ENCODE data around the gene ANKRD6.

Gene ANKRD6

DNA sequence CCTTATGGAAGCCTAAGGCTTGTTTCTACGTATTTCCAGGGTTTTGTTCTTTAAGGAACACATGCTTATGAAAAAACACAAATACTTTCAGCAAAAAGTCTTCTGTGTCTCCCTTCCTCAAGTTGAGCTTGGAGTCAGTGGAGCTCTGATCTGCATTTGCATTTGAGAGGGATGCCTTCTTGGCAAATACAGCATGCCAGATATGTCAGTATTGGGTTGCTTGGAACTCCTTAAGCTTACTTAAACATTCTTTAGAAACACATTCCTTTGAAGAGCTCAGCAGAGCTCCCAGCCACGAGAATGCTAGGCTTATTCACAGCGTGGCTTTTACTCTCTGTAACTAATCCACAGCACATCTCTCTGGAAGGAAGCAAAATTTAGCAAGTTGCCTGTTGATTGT is 68.3 kb downstream of the ANKRD6 start:
- no peak overlapping the region for H3K27ac ChIP-seq
- no peak overlapping the region for H3K9ac ChIP-seq (ENCODE audit: insufficient read length)
- no peak for TF ChIP-seq EZH2 (IDR thresholded peaks at IDR 0.05)
- TF ChIP-seq POLR2AphosphoS5 (IDR thresholded peaks at IDR 0.05; ENCODE audit: borderline replicate concordance, low read depth, low read length), result no peak
- TF ChIP-seq FOXP2 (optimal IDR thresholded peaks at IDR 0.05; ENCODE audit: control extremely low read depth, extremely low read length, insufficient read depth), result no peak
- no peaks in the 10 kb centered on the region for H3K36me3 ChIP-seq (ENCODE audit: insufficient read depth, low read length)
- no peak for DNase-seq (ENCODE audit: low read depth, low spot score)
- H3K9me3 ChIP-seq (ENCODE audit: low read depth, low read length), result no peaks in the 10 kb centered on the region
- no peak overlapping the region for H3K4me3 ChIP-seq

DNA sequence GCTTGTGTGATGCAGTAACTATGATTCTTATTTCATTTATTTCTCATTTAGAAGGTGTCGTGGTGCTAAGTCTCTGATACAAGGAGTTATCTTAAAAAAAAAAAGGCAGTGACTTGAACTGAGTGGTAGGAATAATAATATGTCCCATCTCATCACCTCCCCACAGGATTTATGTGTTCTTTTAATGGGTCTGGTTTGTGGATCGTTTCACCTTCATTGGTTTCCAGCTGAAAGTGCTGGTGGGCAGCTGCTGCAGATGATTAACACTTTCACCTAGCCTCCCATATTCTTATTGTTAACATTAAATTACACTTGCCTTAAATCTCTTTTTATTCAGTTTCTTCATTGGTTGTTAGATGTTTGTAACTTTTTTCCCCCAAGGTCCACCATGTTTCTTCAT is 68.8 kb downstream of the ANKRD6 start:
- no peaks in the 10 kb centered on the region for H3K36me3 ChIP-seq (ENCODE audit: insufficient read depth, low read length)
- H3K4me3 ChIP-seq, result no peak overlapping the region
- H3K9me3 ChIP-seq (ENCODE audit: low read depth, low read length), result no peaks in the 10 kb centered on the region
- H3K27ac ChIP-seq, result no peak overlapping the region
- DNase-seq (ENCODE audit: low read depth, low spot score), result no peak
- H3K9ac ChIP-seq (ENCODE audit: insufficient read length), result no peak overlapping the region
- TF ChIP-seq EZH2 (IDR thresholded peaks at IDR 0.05) (no peak), POLR2AphosphoS5 (IDR thresholded peaks at IDR 0.05; ENCODE audit: borderline replicate concordance, low read depth, low read length) (no peak), FOXP2 (optimal IDR thresholded peaks at IDR 0.05; ENCODE audit: control extremely low read depth, extremely low read length, insufficient read depth) (no peak)

DNA sequence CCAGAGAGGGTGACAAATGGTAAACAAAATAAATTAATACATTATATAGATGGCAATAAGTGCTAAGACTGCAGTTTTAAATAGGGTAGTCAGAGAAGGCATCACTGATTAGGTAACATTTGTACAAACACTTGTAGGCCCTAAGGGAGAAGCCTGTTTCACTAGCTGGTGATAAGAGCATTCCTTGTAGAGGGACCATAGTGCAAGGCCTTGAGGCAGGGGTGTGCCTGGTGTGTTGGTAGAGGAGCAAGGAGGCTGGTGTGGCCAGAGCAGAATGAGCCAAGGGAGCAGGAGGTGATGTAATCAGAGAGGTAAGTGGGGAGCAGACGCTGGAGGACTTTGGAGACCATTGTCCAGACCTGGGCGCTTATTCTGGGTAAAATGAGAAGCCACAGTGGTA is 70.7 kb downstream of the ANKRD6 start:
- Histone ChIP-seq H3K9me3 (ENCODE audit: low read depth, low read length) (no peaks in the 10 kb centered on the region), H3K36me3 (ENCODE audit: insufficient read depth, low read length) (no peaks in the 10 kb centered on the region), H3K4me3 (no peak overlapping the region), H3K9ac (ENCODE audit: insufficient read length) (no peak overlapping the region), H3K27ac (no peak overlapping the region)
- TF ChIP-seq FOXP2 (optimal IDR thresholded peaks at IDR 0.05; ENCODE audit: control extremely low read depth, extremely low read length, insufficient read depth) (no peak), EZH2 (IDR thresholded peaks at IDR 0.05) (no peak), POLR2AphosphoS5 (IDR thresholded peaks at IDR 0.05; ENCODE audit: borderline replicate concordance, low read depth, low read length) (no peak)
- DNase-seq (ENCODE audit: low read depth, low spot score), result no peak

DNA sequence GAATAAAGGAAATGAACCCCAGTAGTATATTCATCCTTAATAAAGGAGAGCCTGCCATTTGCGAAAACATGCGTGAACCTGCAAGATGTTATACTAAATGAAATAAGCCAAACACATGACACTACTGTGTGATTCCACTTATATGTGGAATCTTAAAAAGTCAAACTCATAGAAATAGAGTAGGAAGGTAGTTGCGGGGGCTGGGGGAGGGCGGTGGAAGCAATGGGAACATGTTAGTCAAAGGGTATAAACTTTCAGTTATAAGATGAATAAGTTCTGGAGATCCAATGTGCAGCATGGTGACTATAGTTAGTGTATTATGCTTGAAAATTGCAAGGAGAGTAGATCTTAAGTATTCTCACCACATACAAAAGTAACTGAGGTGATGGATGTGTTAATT is 72.9 kb downstream of the ANKRD6 start:
- Histone ChIP-seq H3K4me3 (no peak overlapping the region), H3K9ac (ENCODE audit: insufficient read length) (no peak overlapping the region), H3K36me3 (ENCODE audit: insufficient read depth, low read length) (no peaks in the 10 kb centered on the region), H3K9me3 (ENCODE audit: low read depth, low read length) (no peaks in the 10 kb centered on the region), H3K27ac (no peak overlapping the region)
- no peak for DNase-seq (ENCODE audit: low read depth, low spot score)
- TF ChIP-seq EZH2 (IDR thresholded peaks at IDR 0.05), result no peak
- TF ChIP-seq FOXP2 (optimal IDR thresholded peaks at IDR 0.05; ENCODE audit: control extremely low read depth, extremely low read length, insufficient read depth), result no peak
- TF ChIP-seq POLR2AphosphoS5 (IDR thresholded peaks at IDR 0.05; ENCODE audit: borderline replicate concordance, low read depth, low read length), result no peak

DNA sequence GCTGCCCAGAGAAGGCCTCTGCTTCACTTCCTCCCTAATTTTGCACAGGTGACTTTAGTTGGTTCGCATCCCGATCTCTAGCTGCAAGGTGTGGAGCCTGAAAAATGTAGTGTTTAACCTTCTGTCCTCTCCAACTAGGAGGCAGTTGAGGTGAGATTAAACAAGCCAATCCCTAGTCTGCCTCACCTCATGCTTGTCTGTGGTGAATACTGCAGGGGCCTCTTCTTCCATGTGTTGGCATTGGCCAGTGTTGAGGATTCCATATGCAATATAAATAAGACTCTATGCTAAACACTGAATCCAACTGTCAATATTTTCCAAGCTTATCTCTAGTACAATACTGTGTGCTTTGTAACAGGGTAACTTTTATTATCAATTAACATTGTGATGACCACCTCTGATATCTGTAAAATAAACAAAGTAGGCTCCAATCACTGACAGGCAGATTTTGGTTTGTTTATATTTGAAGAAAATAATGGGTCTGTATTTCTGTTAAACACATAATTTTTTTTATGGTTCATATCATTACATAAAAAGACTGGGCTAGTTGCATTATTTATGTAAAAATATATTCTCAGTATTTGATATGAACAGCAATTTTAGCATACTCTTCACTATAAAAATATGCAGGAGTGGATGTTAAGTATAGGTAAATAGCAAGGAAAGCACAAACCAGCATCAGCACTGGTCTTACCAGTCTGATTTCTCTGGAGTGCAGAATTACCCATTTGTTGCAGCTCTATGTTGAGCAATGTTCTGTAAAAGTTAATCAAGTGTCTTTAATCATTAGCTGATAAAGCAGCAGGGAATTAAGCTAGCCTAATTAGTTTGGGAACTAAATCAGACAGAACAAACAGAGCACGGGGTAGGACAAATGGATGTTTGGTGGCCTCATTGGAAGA is 74.0 kb downstream of the ANKRD6 start:
- Histone ChIP-seq H3K27ac (no peak overlapping the region), H3K9ac (ENCODE audit: insufficient read length) (no peak overlapping the region), H3K4me3 (no peak overlapping the region), H3K9me3 (ENCODE audit: low read depth, low read length) (no peaks in the 10 kb centered on the region), H3K36me3 (ENCODE audit: insufficient read depth, low read length) (no peaks in the 10 kb centered on the region)
- TF ChIP-seq POLR2AphosphoS5 (IDR thresholded peaks at IDR 0.05; ENCODE audit: borderline replicate concordance, low read depth, low read length), result no peak
- TF ChIP-seq EZH2 (IDR thresholded peaks at IDR 0.05), result no peak
- no peak for TF ChIP-seq FOXP2 (optimal IDR thresholded peaks at IDR 0.05; ENCODE audit: control extremely low read depth, extremely low read length, insufficient read depth)
- DNase-seq (ENCODE audit: low read depth, low spot score), result no peak

DNA sequence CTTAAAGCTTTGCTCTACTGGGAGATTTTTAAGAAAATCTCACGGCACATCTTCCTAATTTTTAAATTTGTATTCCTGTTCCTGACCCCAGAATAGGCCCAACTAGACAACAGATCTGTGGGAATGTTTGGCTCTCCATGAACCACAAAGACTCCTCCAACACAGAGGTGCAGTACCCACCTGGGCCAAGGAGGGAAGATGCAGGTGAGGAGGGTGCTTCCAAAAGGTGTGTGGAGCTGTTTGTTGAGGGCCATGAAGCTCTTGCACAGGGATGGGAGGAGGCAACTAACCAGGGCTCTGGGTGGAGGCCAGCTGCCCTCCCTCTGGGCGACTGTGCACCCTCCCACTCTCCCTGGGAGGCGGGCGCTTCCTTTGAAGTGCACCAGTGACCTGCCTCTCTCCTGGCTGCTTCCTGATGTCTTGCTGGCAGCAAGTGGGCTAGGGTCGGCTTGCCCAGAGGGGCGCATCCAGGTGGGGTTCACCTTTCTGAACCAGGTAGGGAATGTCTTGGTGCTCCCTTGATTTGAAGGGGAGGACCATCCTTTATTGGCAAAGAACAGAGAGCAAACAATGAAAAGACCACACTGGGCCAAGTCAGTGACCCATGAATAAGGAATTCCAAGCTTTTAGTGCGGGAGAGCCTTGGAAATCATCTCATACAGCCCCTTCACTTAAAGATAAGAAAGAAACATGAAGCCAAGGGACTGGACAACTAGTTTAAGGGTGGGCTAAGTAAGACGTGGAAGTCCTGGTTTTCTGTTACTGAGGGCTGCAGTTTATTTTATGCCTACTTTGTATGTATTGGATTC is 76.0 kb downstream of the ANKRD6 start:
- no peaks in the 10 kb centered on the region for H3K36me3 ChIP-seq (ENCODE audit: insufficient read depth, low read length)
- H3K27ac ChIP-seq, result no peak overlapping the region
- no peak overlapping the region for H3K9ac ChIP-seq (ENCODE audit: insufficient read length)
- no peak overlapping the region for H3K4me3 ChIP-seq
- no peaks in the 10 kb centered on the region for H3K9me3 ChIP-seq (ENCODE audit: low read depth, low read length)
- DNase-seq (ENCODE audit: low read depth, low spot score), result no peak
- TF ChIP-seq FOXP2 (optimal IDR thresholded peaks at IDR 0.05; ENCODE audit: control extremely low read depth, extremely low read length, insufficient read depth) (no peak), POLR2AphosphoS5 (IDR thresholded peaks at IDR 0.05; ENCODE audit: borderline replicate concordance, low read depth, low read length) (no peak), EZH2 (IDR thresholded peaks at IDR 0.05) (no peak)

DNA sequence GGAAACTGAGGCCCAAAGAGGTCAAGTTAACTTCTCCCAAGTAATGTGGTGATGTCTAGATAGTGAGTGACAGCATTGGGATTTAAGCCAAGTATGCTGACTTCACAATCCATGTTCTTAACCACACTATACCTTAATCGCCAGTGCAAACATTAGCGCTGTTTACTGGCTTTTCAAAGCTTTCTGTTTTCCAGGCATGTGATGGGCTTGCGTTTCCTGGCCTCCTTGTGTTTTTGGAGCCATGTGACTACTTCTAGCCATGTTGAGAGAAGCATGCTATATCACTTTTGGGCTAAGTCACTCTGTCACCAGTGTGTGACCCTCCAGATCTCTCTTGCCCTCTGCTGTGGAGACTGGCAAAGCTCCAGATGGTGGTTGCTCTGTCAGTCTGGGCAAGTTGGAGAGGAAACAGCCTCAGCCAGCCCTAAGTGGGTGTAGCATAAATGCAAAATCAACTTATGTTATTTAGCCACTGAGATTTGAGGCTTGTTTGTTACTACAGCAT is 76.9 kb downstream of the ANKRD6 start:
- H3K4me3 ChIP-seq, result no peak overlapping the region
- no peak overlapping the region for H3K9ac ChIP-seq (ENCODE audit: insufficient read length)
- no peaks in the 10 kb centered on the region for H3K9me3 ChIP-seq (ENCODE audit: low read depth, low read length)
- H3K36me3 ChIP-seq (ENCODE audit: insufficient read depth, low read length), result no peaks in the 10 kb centered on the region
- no peak overlapping the region for H3K27ac ChIP-seq
- DNase-seq (ENCODE audit: low read depth, low spot score), result no peak
- TF ChIP-seq POLR2AphosphoS5 (IDR thresholded peaks at IDR 0.05; ENCODE audit: borderline replicate concordance, low read depth, low read length), result no peak
- TF ChIP-seq EZH2 (IDR thresholded peaks at IDR 0.05), result no peak
- no peak for TF ChIP-seq FOXP2 (optimal IDR thresholded peaks at IDR 0.05; ENCODE audit: control extremely low read depth, extremely low read length, insufficient read depth)

DNA sequence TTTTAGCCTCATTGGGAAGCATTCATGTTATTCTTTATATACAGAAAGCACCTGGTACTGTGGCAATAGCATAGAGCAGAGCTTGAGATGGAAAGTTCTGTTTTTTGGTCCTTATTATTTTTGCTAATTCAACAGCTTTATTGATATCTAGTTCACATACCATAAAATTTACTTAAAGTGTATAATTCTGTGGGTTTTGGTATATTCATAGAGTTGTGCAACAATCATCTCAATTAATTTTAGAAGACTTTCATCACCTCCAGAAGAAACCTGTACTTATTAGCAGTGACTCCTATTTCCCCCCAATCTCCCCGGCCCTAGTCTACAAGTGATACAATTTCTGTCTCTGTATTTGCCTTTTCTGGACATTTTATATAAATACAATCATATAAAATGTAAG is 77.4 kb downstream of the ANKRD6 start:
- Histone ChIP-seq H3K4me3 (no peak overlapping the region), H3K9ac (ENCODE audit: insufficient read length) (no peak overlapping the region), H3K27ac (no peak overlapping the region), H3K9me3 (ENCODE audit: low read depth, low read length) (no peaks in the 10 kb centered on the region), H3K36me3 (ENCODE audit: insufficient read depth, low read length) (no peaks in the 10 kb centered on the region)
- no peak for DNase-seq (ENCODE audit: low read depth, low spot score)
- TF ChIP-seq EZH2 (IDR thresholded peaks at IDR 0.05) (no peak), FOXP2 (optimal IDR thresholded peaks at IDR 0.05; ENCODE audit: control extremely low read depth, extremely low read length, insufficient read depth) (no peak), POLR2AphosphoS5 (IDR thresholded peaks at IDR 0.05; ENCODE audit: borderline replicate concordance, low read depth, low read length) (no peak)
